Measurements from ENCODE around the gene EFCAB6.

GRCh38 chr22:43698403-43698802, 113.7 kb downstream of the EFCAB6 start:
- no peak for TF ChIP-seq POLR2AphosphoS5 (IDR thresholded peaks at IDR 0.05; ENCODE audit: low read depth, low read length)
- TF ChIP-seq POLR2A (IDR thresholded peaks at IDR 0.05; ENCODE audit: low read depth, low read length) = no peak
- TF ChIP-seq TAF1 (IDR thresholded peaks at IDR 0.05; ENCODE audit: borderline replicate concordance, low read depth, low read length) = no peak
